G401 (cell line): Measurements from ENCODE around the gene USP5. TPM values are rescaled to one million over a fixed set of nuclear protein-coding genes. Genes with fewer than 3 reads are reported as not detected.
A peak's percentile ranks its signal among the peaks of the same experiment; 100 is the strongest.
"Not testable (repeated sequence)": the region's sequence is repeated elsewhere in the genome, so short reads cannot be mapped to it uniquely, and the experiment has no call there.

Experiments used
- DNase-seq: peaks from one replicate; pipeline ENCODE4 v3.0.0-alpha.2; 2015; ENCODE audit warnings: low spot score
- in situ Hi-C: cut with HindIII; loops from 2 replicates; pipeline ENCODE4 v1.10.0; 2016; ENCODE audit warnings: low sequenced_read_pairs, mixed read lengths
- total RNA-seq: library from RNA; depleted of rRNA; stranded (reverse); fragments of >200 nt; shearing (Covaris generic); gene quantifications from 2 replicates; pipeline ENCODE4 v1.2.3, GENCODE V29; 2014

Gene USP5
- total RNA-seq, 1 experiment from 2014 or later, result 156 TPM

DNA sequence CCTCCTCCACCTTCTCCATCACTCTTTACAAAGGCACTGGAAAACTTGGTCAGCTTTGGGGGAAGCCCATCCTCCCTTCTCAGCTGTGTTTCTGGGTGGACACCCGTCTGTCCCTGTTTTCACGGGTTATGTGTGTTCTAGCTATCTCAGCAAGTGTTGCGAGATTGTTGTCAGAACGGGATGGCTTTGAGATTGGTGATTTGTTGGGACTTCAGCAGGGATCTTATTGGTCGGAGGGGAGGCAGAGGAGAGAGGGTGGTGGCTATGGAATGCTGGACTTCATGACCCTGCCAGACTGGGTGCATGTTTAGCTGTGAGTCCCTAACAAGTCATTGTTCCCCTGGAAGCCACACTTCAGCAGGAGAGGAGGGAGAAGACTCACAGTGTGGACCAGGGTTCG is 2.1 kb downstream of the USP5 start:
- in situ Hi-C loops, result no loop called here

DNA sequence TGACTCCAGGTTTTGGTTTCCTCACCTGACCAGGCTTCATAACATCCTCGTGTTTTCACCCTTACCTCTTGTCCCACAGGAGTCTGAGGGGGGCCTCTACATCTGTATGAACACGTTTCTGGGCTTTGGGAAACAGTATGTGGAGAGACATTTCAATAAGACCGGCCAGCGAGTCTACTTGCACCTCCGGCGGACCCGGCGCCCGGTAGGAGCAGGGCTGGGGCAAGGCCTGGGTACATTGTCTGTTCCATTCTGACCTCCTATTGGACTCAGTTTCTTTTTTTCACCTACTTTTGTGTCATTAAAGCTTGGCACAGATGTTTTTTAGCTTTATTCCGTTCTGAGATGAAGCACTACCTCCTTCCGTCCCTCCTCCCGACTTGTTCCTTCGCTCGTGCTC is 3.4 kb downstream of the USP5 start:
- no peak for DNase-seq
- in situ Hi-C loops, result no loop called here

More for the DNA sequence above, 2.1 kb downstream of the USP5 start:
- DNase-seq, result no peak

DNA sequence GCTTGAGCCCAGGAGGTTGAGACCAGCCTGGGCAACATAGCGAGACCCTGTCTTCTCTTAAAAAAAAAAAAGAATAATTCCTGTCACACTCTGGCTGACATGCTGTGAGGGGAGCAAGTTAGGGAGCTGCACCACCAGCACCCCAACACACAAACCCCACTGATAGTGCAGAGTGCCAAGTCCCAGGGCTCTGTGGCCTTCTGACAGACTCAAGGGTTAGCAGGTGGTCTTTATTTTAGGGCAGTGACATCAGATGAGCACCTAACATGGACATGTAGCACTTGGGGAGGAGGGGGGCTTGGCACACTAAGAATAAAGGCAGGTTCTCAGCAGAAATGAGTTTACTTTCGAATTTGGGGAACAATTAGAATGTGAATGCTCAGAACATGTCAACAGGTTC is 6.8 kb downstream of the USP5 start:
- in situ Hi-C loops, result no loop called here
- DNase-seq, result no peak

DNA sequence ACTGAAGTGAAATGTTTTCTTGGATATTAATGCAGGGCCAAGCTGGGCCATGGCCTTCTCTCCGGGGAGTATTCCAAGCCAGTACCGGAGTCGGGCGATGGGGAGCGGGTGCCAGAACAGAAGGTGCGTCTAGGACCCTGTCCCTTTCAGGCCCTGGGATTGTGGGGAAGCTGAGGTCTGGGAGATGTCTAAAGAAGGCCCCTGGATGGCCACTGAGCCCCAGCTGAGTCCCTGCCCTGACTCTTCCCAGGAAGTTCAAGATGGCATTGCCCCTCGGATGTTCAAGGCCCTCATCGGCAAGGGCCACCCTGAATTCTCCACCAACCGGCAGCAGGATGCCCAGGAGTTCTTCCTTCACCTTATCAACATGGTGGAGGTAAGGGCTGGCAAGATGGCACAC is 8.2 kb downstream of the USP5 start:
- DNase-seq, result no peak
- in situ Hi-C loops, result no loop called here

DNA sequence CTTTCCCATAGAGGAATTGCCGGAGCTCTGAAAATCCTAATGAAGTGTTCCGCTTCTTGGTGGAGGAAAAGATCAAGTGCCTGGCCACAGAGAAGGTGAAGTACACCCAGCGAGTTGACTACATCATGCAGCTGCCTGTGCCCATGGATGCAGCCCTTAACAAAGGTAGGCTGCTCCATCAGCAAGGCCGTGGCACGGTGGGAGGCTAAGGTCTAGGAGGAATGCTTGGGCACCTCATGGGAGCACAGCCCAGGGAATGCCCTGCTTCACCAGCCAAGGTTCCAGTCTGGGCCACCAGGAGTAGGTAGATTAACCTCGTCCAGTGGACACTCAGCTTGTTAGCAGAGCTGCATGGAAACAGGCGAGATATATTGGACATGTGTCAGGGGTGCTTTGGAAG is 9.0 kb downstream of the USP5 start:
- no peak for DNase-seq
- in situ Hi-C loops, result no loop called here

DNA sequence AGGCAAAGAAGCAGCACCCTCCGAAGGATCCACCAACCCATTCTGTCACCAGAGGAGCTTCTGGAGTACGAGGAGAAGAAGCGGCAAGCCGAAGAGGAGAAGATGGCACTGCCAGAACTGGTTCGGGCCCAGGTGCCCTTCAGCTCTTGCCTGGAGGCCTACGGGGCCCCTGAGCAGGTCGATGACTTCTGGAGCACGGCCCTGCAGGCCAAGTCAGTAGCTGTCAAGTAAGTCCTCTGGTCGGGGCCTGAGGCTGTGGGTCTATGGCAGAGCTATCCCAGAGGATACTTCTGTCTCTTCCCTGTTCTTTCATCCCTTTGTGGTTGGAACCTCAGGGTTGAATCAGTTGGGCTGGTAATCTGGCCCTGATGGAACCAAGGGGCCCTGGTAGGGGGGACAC is 9.4 kb downstream of the USP5 start:
- no peak for DNase-seq
- in situ Hi-C loops, result no loop called here

DNA sequence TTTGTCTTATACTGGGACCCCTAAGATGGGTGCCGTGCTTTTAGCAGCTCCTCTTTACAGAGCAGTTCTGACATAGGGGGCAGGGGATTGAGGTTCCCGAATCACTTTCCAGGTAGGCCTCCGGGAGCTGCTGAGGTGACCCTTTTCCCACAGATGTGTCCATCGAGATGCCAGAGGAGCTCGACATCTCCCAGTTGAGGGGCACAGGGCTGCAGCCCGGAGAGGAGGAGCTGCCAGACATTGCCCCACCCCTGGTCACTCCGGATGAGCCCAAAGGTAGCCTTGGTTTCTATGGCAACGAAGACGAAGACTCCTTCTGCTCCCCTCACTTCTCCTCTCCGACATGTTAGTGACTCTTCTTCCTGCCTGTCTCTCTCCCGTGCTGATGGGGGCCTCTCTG is 11.1 kb downstream of the USP5 start:
- DNase-seq, result no peak
- in situ Hi-C loops, result no loop called here

DNA sequence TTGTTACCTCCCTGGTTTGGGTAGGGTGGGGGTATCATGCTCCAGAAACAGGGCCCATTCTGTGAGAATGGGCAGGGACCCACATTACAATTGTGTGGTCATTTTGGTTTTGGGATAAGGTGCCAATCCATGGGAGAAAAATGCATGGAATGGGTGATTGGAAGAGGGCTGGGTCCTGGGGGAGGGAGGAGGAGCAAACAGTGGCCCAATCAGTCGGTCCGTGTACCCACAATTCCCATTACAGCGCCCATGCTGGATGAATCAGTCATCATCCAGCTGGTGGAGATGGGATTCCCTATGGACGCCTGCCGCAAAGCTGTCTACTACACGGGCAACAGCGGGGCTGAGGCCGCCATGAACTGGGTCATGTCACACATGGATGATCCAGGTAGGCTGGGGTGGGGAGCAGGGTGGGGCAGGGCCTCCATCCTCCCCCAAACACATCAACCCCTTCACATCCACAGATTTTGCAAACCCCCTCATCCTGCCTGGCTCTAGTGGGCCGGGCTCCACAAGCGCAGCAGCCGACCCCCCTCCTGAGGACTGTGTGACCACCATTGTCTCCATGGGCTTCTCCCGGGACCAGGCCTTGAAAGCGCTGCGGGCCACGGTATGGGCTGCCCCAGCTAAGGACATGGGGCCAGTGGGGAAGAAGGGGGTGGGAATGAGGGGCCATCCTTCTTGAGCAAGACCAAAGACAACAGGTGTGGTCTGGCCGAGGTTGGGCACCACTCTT is 11.8 kb downstream of the USP5 start:
- no peak for DNase-seq
- in situ Hi-C loops, result no loop called here

DNA sequence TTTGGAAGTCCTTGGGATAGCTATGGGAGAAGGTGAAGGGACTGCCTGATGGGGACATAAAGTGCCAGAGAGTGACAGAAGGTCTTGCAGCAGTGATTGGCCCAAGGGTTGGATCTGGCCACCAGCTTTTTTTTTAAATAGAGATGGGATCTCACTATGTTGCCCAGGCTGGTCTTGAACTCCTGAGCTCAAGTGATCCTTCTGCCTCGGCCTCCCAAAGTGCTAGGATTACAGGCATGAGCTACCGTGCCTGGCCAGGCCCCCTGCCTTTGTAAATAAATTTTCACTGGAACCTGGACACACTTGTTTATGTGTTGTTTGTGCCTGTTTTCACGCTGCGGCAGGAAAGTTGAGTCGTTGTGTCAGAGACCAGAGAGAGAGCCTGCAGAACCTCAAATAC is 13.4 kb downstream of the USP5 start:
- DNase-seq, in situ Hi-C loops: not testable (repeated sequence)

DNA sequence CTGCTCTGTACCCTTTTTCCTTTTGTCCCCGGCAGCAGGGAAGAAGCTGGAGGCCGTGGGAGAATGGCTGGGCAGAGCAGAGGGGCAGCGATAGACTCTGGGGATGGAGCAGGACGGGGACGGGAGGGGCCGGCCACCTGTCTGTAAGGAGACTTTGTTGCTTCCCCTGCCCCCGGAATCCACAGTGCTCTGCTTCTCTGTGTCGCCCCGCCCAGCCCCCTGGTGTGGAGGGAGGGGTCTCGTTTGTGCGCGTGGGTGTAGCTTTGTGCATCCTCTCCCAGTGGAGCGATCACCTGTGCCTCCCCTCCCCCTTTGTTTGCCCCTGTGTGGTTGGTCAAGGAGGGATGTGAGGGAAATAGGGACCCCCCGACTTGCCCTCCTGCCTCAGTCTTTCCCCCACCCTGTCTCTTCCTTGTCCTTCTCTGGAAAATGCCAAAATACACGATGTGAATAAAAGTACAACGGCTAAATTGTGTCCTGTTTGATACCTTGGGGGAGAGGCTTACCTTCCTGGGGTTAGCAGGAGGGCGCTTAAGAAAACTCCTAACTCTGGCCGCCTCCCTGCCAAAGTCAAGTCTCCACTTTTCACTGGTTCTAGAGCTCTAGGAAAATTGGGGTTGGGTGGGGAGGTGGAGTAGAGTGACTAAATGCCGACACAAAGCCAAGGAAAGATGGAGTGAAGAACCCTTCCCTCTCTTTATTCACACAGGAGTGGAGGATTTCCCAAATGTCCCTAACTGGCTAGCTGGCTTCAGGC is 14.4 kb downstream of the USP5 start:
- no peak for DNase-seq
- in situ Hi-C loops, result no loop called here

DNA sequence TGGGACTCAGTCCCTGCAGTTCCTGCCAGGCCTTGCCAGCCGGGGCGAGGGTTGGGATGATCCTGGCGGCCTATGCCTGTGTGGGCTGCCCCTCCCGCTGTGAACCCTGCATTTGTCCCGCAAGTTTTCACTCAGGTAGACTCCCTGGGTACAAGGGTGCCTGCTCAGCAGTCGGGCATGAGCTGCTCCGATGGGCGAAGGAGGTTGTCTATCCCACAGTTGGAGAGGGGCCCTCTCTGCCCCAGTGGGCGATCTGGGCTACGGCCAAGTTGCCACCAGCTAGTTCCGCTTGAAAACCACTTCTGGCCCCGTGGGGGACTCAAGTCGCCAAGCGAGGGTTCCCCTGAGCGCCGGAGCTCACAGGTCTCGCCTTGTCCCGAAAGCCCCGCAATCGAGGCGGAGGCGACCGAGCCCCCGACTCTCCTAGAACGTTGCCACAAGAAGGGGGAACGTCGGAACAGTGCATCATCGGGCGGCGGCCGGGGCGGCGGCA is 15.0 kb downstream of the USP5 start:
- in situ Hi-C loops, result no loop called here
- DNase-seq, result peak; percentile 38

DNA sequence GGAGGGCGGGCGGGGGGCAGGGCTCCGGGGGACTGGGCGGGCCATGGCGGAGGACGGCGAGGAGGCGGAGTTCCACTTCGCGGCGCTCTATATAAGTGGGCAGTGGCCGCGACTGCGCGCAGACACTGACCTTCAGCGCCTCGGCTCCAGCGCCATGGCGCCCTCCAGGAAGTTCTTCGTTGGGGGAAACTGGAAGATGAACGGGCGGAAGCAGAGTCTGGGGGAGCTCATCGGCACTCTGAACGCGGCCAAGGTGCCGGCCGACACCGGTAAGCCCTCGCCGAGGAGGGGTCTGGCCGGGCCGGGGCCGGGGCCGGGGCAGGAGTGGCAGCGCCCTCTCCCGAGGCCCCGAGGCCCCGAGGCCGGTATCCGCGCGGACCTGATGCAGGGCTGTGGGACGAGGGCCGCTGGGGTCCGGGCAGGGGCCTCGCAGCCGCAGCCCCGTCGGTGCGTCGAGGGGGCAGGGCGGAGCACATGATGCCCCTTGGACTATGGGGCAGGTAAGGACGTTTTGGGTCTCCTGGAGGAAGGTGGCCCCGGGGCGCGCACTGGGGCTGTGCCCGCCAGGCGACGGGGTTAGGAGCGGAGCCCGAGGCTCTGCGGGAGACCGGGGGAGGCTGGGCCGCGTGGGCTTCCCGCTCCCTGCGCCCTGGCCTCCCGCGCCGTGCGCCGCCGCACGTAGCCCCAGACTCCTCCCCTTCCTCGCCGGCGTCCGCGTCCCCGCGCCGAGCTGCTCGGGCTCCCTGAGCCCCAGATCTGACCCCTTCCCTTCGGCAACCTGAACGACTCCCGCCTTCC is 15.7 kb downstream of the USP5 start, which contains the start of gene TPI1:
Gene TPI1, plus strand, starts transcription at position 119 of the 798 bp plus-strand sequence. Its CDS starts 36 bp downstream, at position 155.
- peak; percentile 89 for DNase-seq
- in situ Hi-C loops, result no loop called here

DNA sequence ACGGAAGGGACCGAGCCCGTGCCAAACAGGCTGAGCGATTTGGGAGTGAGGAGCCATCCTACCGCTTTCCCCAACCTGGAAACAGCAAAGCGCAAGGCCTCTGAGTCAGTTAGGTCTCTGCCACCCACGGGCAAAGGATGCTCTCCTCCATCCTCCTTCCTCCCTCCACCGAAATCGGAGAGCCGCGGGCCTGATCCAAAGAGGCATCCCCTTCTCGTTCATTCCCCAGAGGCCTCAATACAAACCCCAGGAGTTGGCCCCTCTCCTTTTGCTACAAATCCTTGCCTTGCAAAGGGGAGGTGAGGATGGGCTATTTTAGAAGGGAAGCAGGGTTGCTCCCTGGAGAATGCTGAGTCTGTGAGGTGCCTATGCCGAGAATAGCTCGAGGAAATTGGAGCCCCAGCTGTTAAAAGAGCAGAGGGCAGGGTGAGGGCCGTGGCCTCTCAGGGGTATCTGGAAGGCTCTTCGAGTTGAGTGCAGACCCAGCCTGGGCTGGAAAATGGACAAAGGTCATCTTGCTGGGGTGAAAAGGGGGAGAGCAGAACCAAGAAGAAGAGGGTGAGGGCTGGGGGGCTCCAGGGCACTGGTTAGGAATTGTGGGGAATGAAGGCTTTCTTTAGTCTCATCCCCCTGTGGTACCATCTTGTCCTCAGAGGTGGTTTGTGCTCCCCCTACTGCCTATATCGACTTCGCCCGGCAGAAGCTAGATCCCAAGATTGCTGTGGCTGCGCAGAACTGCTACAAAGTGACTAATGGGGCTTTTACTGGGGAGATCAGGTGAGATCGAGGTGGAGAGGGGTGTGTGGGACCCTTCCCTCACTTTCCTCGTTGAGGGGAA is 16.5 kb downstream of the USP5 start:
- no peak for DNase-seq
- in situ Hi-C loops, result no loop called here

DNA sequence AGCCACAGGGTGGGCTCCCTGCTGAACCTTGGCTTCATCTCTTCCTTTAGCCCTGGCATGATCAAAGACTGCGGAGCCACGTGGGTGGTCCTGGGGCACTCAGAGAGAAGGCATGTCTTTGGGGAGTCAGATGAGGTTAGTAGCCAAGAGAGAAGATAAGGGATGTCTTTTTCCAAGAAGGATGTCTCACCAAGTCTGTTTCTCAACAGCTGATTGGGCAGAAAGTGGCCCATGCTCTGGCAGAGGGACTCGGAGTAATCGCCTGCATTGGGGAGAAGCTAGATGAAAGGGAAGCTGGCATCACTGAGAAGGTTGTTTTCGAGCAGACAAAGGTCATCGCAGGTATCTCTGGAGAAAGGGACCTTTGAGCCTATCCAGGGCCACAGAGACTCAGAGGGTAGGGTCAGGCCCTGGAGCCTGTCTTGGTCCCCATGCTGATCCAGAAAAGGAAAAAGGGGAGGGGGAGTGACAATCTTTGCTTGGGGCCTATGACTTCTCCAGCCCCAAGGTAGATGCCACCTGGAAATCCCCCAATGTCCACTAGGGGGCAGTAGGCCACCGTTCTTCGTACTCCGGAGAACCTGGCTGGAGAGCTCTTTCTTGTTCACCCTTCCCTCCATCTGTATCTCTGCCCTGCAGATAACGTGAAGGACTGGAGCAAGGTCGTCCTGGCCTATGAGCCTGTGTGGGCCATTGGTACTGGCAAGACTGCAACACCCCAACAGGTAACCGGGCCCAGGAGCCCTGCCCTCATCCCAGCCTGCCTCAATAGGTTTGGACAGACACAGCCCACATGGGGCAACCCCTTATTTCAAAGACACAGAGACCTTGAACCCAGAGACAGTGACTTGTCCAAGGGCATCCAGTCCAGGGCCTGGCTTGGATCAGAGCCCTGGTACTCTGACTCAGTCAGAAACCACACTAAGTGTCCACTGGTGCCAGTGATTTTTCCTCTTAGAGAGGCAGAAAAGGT is 17.4 kb downstream of the USP5 start:
- peak; percentile 91 for DNase-seq
- in situ Hi-C loops, result no loop called here

DNA sequence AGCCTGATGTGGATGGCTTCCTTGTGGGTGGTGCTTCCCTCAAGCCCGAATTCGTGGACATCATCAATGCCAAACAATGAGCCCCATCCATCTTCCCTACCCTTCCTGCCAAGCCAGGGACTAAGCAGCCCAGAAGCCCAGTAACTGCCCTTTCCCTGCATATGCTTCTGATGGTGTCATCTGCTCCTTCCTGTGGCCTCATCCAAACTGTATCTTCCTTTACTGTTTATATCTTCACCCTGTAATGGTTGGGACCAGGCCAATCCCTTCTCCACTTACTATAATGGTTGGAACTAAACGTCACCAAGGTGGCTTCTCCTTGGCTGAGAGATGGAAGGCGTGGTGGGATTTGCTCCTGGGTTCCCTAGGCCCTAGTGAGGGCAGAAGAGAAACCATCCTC is 18.4 kb downstream of the USP5 start:
- DNase-seq, in situ Hi-C loops: not testable (repeated sequence)

DNA sequence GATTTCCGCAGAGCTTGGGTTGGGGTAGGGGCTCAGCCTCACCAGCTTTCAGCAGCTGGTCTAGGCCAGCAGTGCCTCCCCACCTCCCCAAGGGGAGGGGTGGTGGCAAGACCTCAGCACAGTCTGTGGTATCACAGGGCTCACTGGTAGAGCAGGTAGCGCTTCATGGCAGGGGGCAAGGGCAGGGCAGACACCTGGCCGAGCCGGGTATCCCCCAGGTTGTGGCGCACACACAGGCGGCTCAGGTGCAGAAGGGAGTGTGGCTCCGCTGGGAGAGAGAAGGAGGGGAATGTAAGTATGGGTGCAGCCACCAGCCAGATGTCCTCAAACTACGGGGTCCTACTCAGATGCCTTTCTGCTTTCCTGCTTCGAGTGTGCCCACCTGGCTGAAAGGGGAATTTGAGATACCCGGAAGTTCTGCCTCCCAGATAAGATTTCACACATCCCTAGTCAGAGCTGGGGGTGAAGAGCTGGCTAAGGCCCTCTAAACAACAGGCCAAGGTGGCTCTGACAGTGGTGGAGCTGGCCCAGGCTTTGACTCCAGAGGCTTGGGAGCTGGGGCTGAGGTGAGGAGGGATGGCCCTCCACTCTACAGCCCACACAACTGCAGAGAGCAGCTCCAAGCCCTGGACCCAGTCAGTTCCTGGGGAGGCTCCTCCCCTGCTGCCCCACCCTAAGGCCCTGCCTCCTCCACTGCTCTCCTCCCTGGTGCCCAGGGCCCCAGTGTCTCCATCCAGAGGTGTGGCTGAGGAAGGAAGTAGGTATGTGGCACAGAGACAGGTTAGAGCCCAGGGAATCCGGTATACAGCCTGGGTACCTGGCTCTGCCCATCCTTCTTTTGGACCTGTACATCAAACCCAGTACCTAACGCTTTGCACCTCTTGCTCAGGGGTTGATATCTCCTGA is 19.4 kb downstream of the USP5 start:
- DNase-seq, result peak; percentile 26
- in situ Hi-C loops, result no loop called here
